IMR-90 (cell line): Measurements from ENCODE around the gene TRIM10.

ENCODE experiments used
- BHLHE40 ChIP-seq: fragments of 150-350 bp; IDR thresholded peaks from 2 replicates; pipeline ENCODE4 v1.6.1; 2016; ENCODE audit warnings: mild to moderate bottlenecking, low read depth, low read length
- CEBPB ChIP-seq: IDR thresholded peaks from 2 replicates; pipeline ENCODE4 v1.6.1; 2012; ENCODE audit warnings: low read depth, low read length, improper control_type of control experiment
- CTCF ChIP-seq: conservative IDR thresholded peaks from 2 replicates; pipeline ENCODE4 v1.5.1; 2012; ENCODE audit warnings: mild to moderate bottlenecking, low read depth, low read length, improper control_type of control experiment
- FOS ChIP-seq: fragments of 150-350 bp; IDR thresholded peaks from 2 replicates; pipeline ENCODE4 v1.6.1; 2016; ENCODE audit warnings: low read depth, low read length
- MAZ ChIP-seq: IDR thresholded peaks from 2 replicates; pipeline ENCODE4 v1.6.1; 2012; ENCODE audit warnings: low read depth, mild to moderate bottlenecking, low read length, improper control_type of control experiment, moderate library complexity, borderline replicate concordance
- MXI1 ChIP-seq: IDR thresholded peaks from 2 replicates; pipeline ENCODE4 v1.6.1; 2012; ENCODE audit warnings: low read depth, mild to moderate bottlenecking, low read length, moderate library complexity, borderline replicate concordance
- POLR2A ChIP-seq: IDR thresholded peaks from 2 replicates; pipeline ENCODE4 v1.6.1; 2012; ENCODE audit warnings: mild to moderate bottlenecking, low read depth, low read length
- RAD21 ChIP-seq: IDR thresholded peaks from 2 replicates; pipeline ENCODE4 v1.6.1; 2012; ENCODE audit warnings: low read length, improper control_type of control experiment
- RCOR1 ChIP-seq: IDR thresholded peaks from 2 replicates; pipeline ENCODE4 v1.6.1; 2012; ENCODE audit warnings: mild to moderate bottlenecking, low read length, improper control_type of control experiment; ENCODE audit not compliant: insufficient replicate concordance
- RFX5 ChIP-seq: IDR thresholded peaks from 2 replicates; pipeline ENCODE4 v1.8.0; 2012; ENCODE audit warnings: low read depth, mild to moderate bottlenecking, low read length, moderate library complexity

GRCh38 chr6:30127238-30128093 is 33.5 kb downstream of the TRIM10 start:
- TF ChIP-seq POLR2A, result no peak
- no peak for TF ChIP-seq CTCF
- no peak for TF ChIP-seq RCOR1
- no peak for TF ChIP-seq RAD21
- TF ChIP-seq BHLHE40, result no peak
- no peak for TF ChIP-seq FOS
- TF ChIP-seq MAZ, result no peak
- TF ChIP-seq RFX5, result no peak
- TF ChIP-seq MXI1, result no peak
- TF ChIP-seq CEBPB, result no peak
